Smooth muscle cell (in vitro differentiated cells): Measurements from ENCODE around the gene MERTK. TPM values are rescaled to one million over a fixed set of nuclear protein-coding genes. Genes with fewer than 3 reads are reported as not detected.

Experiments
- DNase-seq: peaks from one replicate; lab custom pipeline; 2025; ENCODE audit not compliant: unreplicated experiment; lab: John Stamatoyannopoulos, UW
- H2AFZ ChIP-seq: fragments of 200-600 bp; sonication (generic); 2 replicates; pipeline ENCODE4 v1.6.0; 2016; ENCODE audit warnings: antibody characterized with exemption, low read depth, mild to moderate bottlenecking
- H3F3A ChIP-seq: fragments of 200-600 bp; sonication (generic); 2 replicates; pipeline ENCODE4 v1.6.0; 2017; ENCODE audit warnings: antibody characterized with exemption, low read depth
- H3K27ac ChIP-seq: fragments of 200-600 bp; sonication (generic); 2 replicates; pipeline ENCODE4 v1.5.1; 2016; ENCODE audit warnings: low read depth, mild to moderate bottlenecking
- H3K27me3 ChIP-seq: fragments of 200-600 bp; sonication (generic); 2 replicates; pipeline ENCODE4 v1.6.1; 2016; ENCODE audit warnings: low read depth, mild to moderate bottlenecking
- H3K36me3 ChIP-seq: fragments of 200-600 bp; sonication (generic); 2 replicates; pipeline ENCODE4 v1.5.1; 2016; ENCODE audit warnings: low read depth
- H3K4me1 ChIP-seq: fragments of 200-600 bp; sonication (generic); 2 replicates; pipeline ENCODE4 v1.5.1; 2016; ENCODE audit warnings: low read depth
- H3K4me2 ChIP-seq: fragments of 200-600 bp; sonication (generic); 2 replicates; pipeline ENCODE4 v1.6.0; 2016; ENCODE audit warnings: mild to moderate bottlenecking
- H3K4me3 ChIP-seq: fragments of 200-600 bp; sonication (generic); 2 replicates; pipeline ENCODE4 v1.5.1; 2016; ENCODE audit warnings: mild to moderate bottlenecking
- H3K79me2 ChIP-seq: fragments of 200-600 bp; sonication (generic); 2 replicates; pipeline ENCODE4 v1.6.0; 2016; ENCODE audit warnings: low read depth, mild to moderate bottlenecking
- H3K9ac ChIP-seq: fragments of 200-600 bp; sonication (generic); 2 replicates; pipeline ENCODE4 v1.6.0; 2016; ENCODE audit warnings: low read depth
- H3K9me3 ChIP-seq: fragments of 200-600 bp; sonication (generic); replicated peaks from 2 replicates; pipeline ENCODE4 v1.5.1; 2016; ENCODE audit warnings: low read depth
- H4K20me1 ChIP-seq: fragments of 200-600 bp; sonication (generic); 2 replicates; pipeline ENCODE4 v1.6.0; 2016; ENCODE audit warnings: low read depth
- CTCF ChIP-seq: fragments of 200-600 bp; sonication (generic); IDR thresholded peaks from 2 replicates; pipeline ENCODE4 v1.5.1; 2017; ENCODE audit warnings: borderline replicate concordance, mild to moderate bottlenecking, antibody characterized with exemption; ENCODE audit not compliant: insufficient read depth, poor library complexity, severe bottlenecking
- WGBS: methylation state at CpG from one replicate; pipeline ENCODE4 v1.1.7; 2016; ENCODE audit warnings: low lambda C conversion rate; 5-methylcytosine and 5-hydroxymethylcytosine counted together
- polyA plus RNA-seq: library from polyadenylated mRNA; unstranded; fragments of >200 nt; fragmentation: Nextera tagmentation; extraction: Ambion mirVana; gene quantifications from 2 replicates; pipeline ENCODE4 v1.2.1, GENCODE V29; 2016
- total RNA-seq: library from RNA; depleted of rRNA; stranded (reverse); fragments of >200 nt; gene quantifications from 2 replicates; pipeline ENCODE4 v1.2.3, GENCODE V29; 2014

Gene MERTK
- total and polyA plus RNA-seq, 2 experiments from 2014 or later = 5.1 to 9.4 TPM

GRCh38 chr2:112001136-112001715 is 102.8 kb downstream of the MERTK start:
- no peak for DNase-seq
- Histone ChIP-seq H3K27me3 (no peaks in the 10 kb centered on the region), H3K79me2 (no peaks in the 10 kb centered on the region), H3K9ac (no peak overlapping the region), H3K4me3 (no peak overlapping the region), H3K4me1 (peaks cover 4% of the 10 kb centered on the region), H3K4me2 (no peak overlapping the region), H3K36me3 (peaks cover 10% of the 10 kb centered on the region), H3K27ac (no peak overlapping the region), H3K9me3 (no peaks in the 10 kb centered on the region), H2AFZ (no peak overlapping the region), H4K20me1 (no peaks in the 10 kb centered on the region), H3F3A (no peaks in the 10 kb centered on the region)
- TF ChIP-seq CTCF = no peak
- WGBS = 78% methylated on average over 4 of the region's 4 CpGs

DNA sequence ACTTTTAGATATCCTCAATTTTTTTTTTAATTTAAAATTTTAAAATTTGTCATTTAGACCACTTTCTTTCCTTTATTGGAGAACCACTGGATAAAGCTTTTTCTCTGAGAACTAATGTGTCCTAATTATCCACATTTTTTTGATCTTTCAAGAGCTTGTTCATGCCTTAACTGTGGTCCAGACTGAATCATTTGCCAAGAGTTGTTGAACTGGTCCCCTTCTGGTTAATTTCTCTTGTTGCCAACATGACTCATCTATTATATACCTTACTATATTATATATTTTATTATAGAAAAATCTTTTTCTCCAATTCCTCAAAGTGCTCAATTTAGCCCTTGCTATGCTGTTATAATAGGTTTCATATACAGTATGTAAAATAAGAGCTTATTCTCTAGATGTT is 103.5 kb downstream of the MERTK start:
- Histone ChIP-seq H3K4me2 (no peak overlapping the region), H3K79me2 (no peaks in the 10 kb centered on the region), H3F3A (no peaks in the 10 kb centered on the region), H3K27me3 (no peaks in the 10 kb centered on the region), H3K4me3 (no peak overlapping the region), H4K20me1 (no peaks in the 10 kb centered on the region), H3K36me3 (peaks cover 5% of the 10 kb centered on the region), H2AFZ (no peak overlapping the region), H3K4me1 (peaks cover 4% of the 10 kb centered on the region), H3K9me3 (no peaks in the 10 kb centered on the region), H3K27ac (no peak overlapping the region), H3K9ac (no peak overlapping the region)
- DNase-seq = no peak
- TF ChIP-seq CTCF = no peak

DNA sequence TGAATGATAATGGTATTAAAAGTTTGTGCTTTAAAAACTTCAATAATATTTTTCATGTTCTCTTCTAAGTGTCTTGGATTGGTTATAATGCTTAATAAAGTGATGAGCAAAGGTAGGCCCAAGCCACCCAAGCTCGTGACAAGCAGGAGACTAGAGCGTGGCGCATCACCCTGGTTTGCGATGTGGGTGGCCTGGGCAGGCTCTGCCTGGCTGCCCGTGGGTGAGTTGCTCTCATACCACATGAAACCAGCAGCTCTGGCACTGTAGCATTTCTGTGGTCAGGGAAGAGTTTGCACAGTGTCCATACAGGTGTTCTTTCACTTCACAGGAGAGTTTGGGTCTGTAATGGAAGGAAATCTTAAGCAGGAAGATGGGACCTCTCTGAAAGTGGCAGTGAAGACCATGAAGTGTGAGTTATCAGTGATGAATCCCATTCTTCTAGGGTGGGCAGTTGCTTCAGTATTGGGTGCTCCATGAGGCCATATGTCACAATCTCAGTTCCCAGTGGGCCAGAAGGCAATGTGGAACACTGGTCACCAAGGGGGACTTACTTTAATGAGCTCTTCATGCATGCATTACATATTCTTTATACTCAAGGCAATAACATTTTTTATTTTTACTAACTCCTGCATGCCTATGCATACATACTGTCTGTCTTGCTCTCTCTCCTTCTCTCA is 105.3 kb downstream of the MERTK start:
- H2AFZ ChIP-seq = no peak overlapping the region
- no peak for DNase-seq
- H3K27ac ChIP-seq = no peak overlapping the region
- no peaks in the 10 kb centered on the region for H3K9me3 ChIP-seq
- H3K36me3 ChIP-seq = no peaks in the 10 kb centered on the region
- 86% methylated on average over 5 of the region's 5 CpGs for WGBS
- H3F3A ChIP-seq = no peaks in the 10 kb centered on the region
- no peaks in the 10 kb centered on the region for H3K79me2 ChIP-seq
- H3K4me1 ChIP-seq = peaks cover 4% of the 10 kb centered on the region
- no peak overlapping the region for H3K4me2 ChIP-seq
- no peak overlapping the region for H3K4me3 ChIP-seq
- no peaks in the 10 kb centered on the region for H4K20me1 ChIP-seq
- no peaks in the 10 kb centered on the region for H3K27me3 ChIP-seq
- no peak for TF ChIP-seq CTCF
- no peak overlapping the region for H3K9ac ChIP-seq

DNA sequence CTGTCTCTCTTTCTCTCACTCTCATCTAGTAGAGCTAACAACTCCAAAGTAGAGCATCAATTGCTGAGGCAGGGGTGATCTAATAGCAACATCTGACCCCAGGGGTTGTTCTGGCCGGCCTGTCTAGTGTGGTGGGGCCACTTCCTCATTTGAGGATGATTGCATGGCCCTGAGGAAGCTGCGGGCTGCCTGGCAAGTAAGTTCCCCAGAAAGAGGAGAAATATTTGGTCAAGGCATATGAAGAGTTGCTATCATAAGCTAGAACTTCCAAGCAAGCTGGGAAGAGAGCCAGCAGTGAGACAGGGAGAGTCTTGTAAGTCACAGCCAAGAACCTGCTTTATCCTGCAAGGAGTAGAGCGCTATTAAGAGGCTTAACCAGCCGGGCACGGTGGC is 105.8 kb downstream of the MERTK start:
- no peak for TF ChIP-seq CTCF
- Histone ChIP-seq H3K9ac (no peak overlapping the region), H2AFZ (no peak overlapping the region), H3F3A (no peaks in the 10 kb centered on the region), H3K27me3 (no peaks in the 10 kb centered on the region), H3K27ac (no peak overlapping the region), H3K4me2 (no peak overlapping the region), H3K4me3 (no peak overlapping the region), H4K20me1 (no peaks in the 10 kb centered on the region), H3K79me2 (no peaks in the 10 kb centered on the region), H3K9me3 (no peaks in the 10 kb centered on the region), H3K36me3 (no peaks in the 10 kb centered on the region), H3K4me1 (peaks cover 4% of the 10 kb centered on the region)
- DNase-seq = no peak
- WGBS = 98% methylated on average over 5 of the region's 5 CpGs
